GM19328 (cell line): ENCODE data around the gene IRAK4.

Experiments
- ATAC-seq: cut with Tn5 transposase; IDR thresholded peaks from one replicate; pipeline ENCODE4 v1.9.1; 2021; ENCODE audit warnings: mild to moderate bottlenecking, moderate library complexity; ENCODE audit not compliant: unreplicated experiment

The IRAK4 gene

DNA sequence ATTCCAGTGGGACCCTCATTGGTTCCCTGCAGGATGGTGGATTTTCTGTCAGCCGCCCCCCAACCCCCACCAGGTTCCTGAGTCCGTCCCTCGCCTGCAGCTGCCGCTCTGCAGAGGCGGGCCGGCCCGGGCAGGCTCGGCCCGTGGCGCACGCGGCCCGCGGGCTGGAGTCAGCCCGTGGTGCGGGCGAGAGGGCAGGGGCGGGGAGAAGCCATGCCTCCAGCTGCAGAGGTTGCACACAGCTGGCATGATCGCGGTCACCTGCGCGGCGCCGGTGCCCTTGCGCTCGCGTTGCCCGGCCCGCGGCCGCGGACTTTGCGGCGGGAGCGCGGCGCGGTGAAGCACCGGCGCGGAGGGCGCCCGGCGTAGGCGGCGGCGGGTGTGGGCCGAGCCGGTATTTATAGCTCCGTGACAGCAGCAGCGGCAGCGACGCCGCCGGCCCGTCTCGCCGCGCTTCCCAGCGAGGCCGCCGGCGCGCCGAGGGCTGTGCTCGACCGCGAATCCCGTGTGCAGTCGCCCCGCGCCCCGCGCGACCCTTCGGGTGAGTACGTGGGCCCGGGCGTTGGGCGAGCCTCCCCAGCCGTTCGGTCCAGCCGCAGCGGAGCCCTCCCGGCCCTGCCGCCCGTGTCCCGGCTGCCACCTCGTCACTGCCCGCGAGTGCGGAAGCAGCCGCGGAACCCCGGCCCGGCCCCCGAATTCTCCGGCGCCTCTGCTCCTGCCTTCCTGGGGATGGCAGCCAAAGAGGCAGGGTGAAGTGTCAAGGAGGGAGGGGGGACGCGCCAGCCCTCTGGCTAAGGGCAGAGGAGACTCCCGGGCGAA is 77.1 kb downstream of the IRAK4 start, which contains the start of gene TMEM117:
TSS of gene TMEM117 (plus strand) at position 426 of the 819 bp plus-strand sequence.
- peak; percentile 71 for ATAC-seq

DNA sequence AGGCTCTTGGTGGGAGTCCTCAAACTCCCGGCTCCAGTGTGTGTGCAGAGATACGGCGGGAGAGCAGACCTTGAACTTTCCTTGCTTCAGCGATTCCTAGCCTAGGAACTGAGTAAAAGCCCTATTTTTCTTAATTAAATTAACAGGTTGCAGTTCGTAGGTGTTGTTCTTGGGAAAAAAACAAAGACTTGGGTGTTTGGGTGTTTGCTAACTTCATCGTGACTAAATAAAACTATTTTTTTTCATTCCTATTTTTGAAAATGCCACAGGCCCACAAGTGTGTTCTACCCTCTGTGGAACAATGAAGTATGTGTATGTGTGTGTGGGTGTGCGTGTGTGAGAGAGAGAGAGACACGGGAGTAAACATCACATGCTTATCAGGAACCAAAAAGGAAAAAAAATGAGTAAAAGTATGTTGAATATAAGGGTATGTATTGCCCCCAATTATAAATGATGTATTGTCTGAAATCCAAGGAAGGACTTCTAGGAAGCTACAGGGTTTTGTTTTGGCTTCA is 77.8 kb downstream of the IRAK4 start:
- no peak for ATAC-seq
